ENCODE results near the gene ZNF669. TPM values are rescaled to one million over a fixed set of nuclear protein-coding genes. Genes with fewer than 3 reads are reported as not detected.

The ZNF669 gene
- total and polyA plus RNA-seq, 5 donors: 3.2 to 6.0 (median 4.4) TPM

DNA sequence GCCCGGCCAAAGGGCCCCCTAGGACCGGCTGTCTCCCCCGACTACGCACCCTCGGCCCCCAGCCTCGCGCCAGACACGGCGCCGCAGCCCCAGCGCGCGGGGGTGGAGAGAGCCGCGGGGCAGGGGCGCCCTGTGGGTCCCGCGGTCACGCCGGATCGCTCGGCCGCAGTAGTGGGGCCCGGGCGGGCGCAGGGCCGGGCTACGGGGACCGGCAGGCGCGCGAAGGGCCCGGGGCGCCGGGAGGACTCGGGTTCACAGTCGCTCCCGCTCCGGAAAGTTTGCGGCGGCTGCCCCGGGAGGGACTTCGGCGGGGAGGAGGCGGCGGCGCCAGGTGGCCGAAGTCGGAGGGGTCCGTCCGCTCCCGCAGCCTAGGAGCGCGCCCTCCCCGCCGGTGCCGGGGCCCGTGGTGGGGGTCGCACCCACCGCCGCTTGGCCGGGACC is 7.1 kb upstream of the ZNF669 start:
- H3K9me3 ChIP-seq (ENCODE audit: control insufficient read depth, low read length): no peaks in the 10 kb centered on the region
- no peaks in the 10 kb centered on the region for H3K27me3 ChIP-seq (ENCODE audit: control insufficient read depth, insufficient read depth)
- H3K4me1 ChIP-seq (ENCODE audit: control insufficient read depth, insufficient read depth, low read length): peaks cover 2% of the 10 kb centered on the region
- intact Hi-C loops (cut with DNase I): no loop called here
- peak in 2 of 3 donors; percentile 55 to 70 for DNase-seq
- H3K27ac ChIP-seq (ENCODE audit: low read length): peak overlapping the region; percentile 27
- peak; percentile 37 to 43 for ATAC-seq
- under 1% methylated on average over 62 of the region's 62 CpGs for WGBS
- H3K4me3 ChIP-seq (ENCODE audit: low read length): peak overlapping the region; percentile 75

DNA sequence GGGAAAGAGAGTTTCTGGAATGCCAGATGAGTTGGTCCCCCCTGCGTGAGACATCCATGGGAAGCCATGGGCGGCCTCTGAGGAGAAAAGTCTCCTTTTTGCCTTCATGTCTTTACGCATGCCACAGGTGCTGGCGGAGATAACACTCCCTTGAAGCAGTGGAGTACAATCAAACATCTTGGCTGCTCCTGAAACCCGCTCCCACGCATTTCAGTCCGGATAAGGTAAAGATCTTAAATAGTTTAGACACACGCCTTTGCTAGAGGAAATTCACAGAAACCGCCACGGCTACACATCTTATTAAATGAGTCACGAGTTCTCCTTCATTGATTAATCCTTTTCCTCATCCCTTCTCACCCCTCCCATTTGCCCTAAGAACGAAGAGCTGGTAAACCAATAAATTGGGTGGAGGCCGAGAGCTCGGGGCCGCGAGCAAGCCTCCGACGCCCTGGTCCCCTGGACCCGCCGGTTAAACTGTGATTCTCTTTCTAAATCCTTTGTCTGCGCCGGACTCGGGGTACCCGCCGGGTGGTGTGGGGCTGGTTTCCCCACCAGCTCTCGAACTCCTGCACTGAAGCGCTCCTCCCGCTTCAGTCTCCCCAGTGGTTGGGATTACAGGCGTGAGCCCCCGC is 6.6 kb upstream of the ZNF669 start:
- peak overlapping the region; percentile 27 for H3K27ac ChIP-seq (ENCODE audit: low read length)
- peak in 2 of 3 donors; percentile 20 to 21 for DNase-seq
- no peaks in the 10 kb centered on the region for H3K27me3 ChIP-seq (ENCODE audit: control insufficient read depth, insufficient read depth)
- no peaks in the 10 kb centered on the region for H3K9me3 ChIP-seq (ENCODE audit: control insufficient read depth, low read length)
- peak overlapping the region; percentile 75 for H3K4me3 ChIP-seq (ENCODE audit: low read length)
- intact Hi-C loops (cut with DNase I): no loop called here
- 16% methylated on average over 30 of the region's 30 CpGs for WGBS
- peaks cover 2% of the 10 kb centered on the region for H3K4me1 ChIP-seq (ENCODE audit: control insufficient read depth, insufficient read depth, low read length)
- no peak for ATAC-seq

DNA sequence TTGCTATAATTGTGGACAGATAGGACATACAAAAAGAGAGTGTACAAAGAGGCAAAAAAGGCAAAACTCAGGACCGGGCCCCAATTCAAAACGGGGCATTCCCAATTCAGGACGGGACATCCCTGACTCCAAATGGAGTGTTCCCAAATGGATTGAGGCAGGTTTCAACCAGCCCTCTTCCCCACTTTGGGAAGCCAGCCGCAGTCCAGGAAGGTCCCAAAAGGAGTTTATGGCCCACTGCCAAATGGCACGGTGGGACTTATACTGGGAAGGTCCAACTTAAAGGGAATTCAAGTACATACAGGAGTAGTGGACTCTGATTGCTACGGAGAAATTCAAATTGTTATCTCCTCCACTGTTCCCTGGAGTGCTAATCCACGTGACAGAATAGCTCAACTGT is 3.5 kb upstream of the ZNF669 start:
- Histone ChIP-seq H3K4me1 (ENCODE audit: control insufficient read depth, insufficient read depth, low read length) (peaks cover 2% of the 10 kb centered on the region), H3K27ac (ENCODE audit: low read length) (no peak overlapping the region), H3K4me3 (ENCODE audit: low read length) (no peak overlapping the region), H3K9me3 (ENCODE audit: control insufficient read depth, low read length) (no peaks in the 10 kb centered on the region), H3K27me3 (ENCODE audit: control insufficient read depth, insufficient read depth) (no peaks in the 10 kb centered on the region)
- DNase-seq (peak in 1 of 3 donors; percentile 26), ATAC-seq (no peak)
- WGBS: 88% methylated on average over 7 of the region's 7 CpGs
- intact Hi-C loops (cut with DNase I): no loop called here

DNA sequence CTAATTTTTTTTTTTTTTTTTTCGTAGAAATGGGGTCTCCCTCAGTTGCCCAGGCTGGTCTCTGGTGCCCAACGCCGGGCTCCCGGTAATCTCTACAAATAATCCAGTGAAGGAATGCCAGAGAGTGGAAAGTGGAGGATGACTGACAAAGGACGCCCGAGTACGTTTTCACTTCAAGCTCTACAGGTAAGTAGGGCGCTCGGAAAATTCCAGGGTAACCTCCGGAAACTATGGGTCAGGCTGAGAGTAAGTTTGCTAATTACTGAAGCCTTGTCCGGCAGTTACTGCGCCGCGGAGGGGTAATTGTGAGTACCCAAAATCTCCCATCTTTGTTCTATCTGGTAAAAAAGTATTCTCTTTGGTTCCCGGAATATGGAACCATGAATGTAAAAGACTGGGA is 1.8 kb upstream of the ZNF669 start:
- WGBS: 90% methylated on average over 15 of the region's 15 CpGs
- intact Hi-C loops (cut with DNase I): no loop called here
- Histone ChIP-seq H3K27ac (ENCODE audit: low read length) (no peak overlapping the region), H3K27me3 (ENCODE audit: control insufficient read depth, insufficient read depth) (no peaks in the 10 kb centered on the region), H3K4me3 (ENCODE audit: low read length) (no peak overlapping the region), H3K9me3 (ENCODE audit: control insufficient read depth, low read length) (no peaks in the 10 kb centered on the region), H3K4me1 (ENCODE audit: control insufficient read depth, insufficient read depth, low read length) (peaks cover 2% of the 10 kb centered on the region)
- DNase-seq (no peak), ATAC-seq (no peak)

DNA sequence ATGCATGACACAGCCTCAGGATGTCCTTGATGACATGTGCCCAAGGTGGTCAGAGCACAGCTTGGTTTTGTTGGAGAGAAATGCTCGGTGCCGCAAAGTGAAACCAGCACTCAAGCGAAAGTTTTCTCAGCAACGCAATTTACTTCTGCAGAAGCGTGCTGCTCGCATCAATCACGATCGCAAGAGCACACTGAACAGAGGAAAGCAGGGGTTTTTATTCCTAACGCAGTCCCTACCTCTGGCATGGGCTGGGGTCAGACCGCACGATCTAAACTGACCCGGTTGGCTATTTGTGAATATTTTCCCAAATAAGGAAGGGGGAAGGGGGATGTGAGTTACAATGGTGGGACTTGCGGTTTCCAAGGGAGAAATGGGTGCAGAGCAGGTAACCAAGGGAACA is 809 bp upstream of the ZNF669 start:
- H3K27ac ChIP-seq (ENCODE audit: low read length): no peak overlapping the region
- ATAC-seq: no peak
- H3K4me3 ChIP-seq (ENCODE audit: low read length): peak overlapping the region; percentile 95
- no peak for DNase-seq
- intact Hi-C loops (cut with DNase I): no loop called here
- H3K9me3 ChIP-seq (ENCODE audit: control insufficient read depth, low read length): no peaks in the 10 kb centered on the region
- no peaks in the 10 kb centered on the region for H3K27me3 ChIP-seq (ENCODE audit: control insufficient read depth, insufficient read depth)
- 80% methylated on average over 13 of the region's 13 CpGs for WGBS
- H3K4me1 ChIP-seq (ENCODE audit: control insufficient read depth, insufficient read depth, low read length): no peaks in the 10 kb centered on the region

DNA sequence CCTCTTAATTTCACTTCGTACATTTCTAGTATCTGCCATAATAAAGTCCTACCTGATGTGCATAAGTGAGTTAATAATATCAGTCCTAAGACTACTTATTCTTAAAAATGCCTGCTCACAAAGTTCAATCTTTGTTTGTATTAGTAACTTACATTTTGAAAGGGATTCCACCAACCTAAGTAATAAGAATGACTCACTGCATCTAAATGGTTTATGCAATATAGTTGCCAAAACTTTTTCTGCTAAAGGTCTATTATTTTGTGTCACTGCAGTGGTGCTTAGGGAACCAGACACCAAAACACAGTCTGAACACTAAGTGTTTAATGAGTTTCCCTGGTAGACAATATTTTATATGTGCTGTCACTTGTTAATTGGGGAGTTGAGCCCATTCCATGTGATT is 1.8 kb downstream of the ZNF669 start:
- no peaks in the 10 kb centered on the region for H3K27me3 ChIP-seq (ENCODE audit: control insufficient read depth, insufficient read depth)
- 92% methylated on average over 1 of the region's 1 CpG for WGBS
- H3K9me3 ChIP-seq (ENCODE audit: control insufficient read depth, low read length): no peaks in the 10 kb centered on the region
- DNase-seq: no peak
- no peak overlapping the region for H3K4me3 ChIP-seq (ENCODE audit: low read length)
- no peaks in the 10 kb centered on the region for H3K4me1 ChIP-seq (ENCODE audit: control insufficient read depth, insufficient read depth, low read length)
- ATAC-seq: no peak
- no peak overlapping the region for H3K27ac ChIP-seq (ENCODE audit: low read length)
- intact Hi-C loops (cut with DNase I): no loop called here

- 98% methylated on average over 9 of the region's 9 CpGs for WGBS
- no peaks in the 10 kb centered on the region for H3K4me1 ChIP-seq (ENCODE audit: control insufficient read depth, insufficient read depth, low read length)
- H3K27me3 ChIP-seq (ENCODE audit: control insufficient read depth, insufficient read depth): no peaks in the 10 kb centered on the region
- H3K9me3 ChIP-seq (ENCODE audit: control insufficient read depth, low read length): no peaks in the 10 kb centered on the region
- no peak overlapping the region for H3K27ac ChIP-seq (ENCODE audit: low read length)
- DNase-seq (no peak), ATAC-seq (no peak)
- H3K4me3 ChIP-seq (ENCODE audit: low read length): no peak overlapping the region
- intact Hi-C loops (cut with DNase I): no loop called here
Observed at GRCh38 chr1:247100676-247101279, 3.4 kb downstream of the ZNF669 start.

DNA sequence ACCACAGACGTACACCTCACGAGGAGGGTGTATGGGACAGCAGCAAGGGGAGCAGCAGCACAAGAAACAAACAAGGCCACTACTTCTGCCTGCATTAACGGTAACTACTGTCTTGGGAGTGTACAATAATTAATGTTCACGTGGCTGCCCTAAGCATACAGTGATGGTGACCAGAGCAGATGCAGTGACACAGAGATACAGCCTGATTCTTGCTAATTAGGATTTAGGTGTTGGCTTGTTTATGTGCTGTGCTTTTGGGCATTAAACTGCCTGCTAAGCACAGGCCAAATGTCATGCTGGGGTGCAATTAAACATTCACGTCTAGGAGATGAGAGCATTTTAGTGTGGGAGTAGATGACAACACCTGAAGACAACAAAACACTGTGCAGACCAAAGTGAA is 7.2 kb downstream of the ZNF669 start:
- 90% methylated on average over 5 of the region's 5 CpGs for WGBS
- Histone ChIP-seq H3K27me3 (ENCODE audit: control insufficient read depth, insufficient read depth) (no peaks in the 10 kb centered on the region), H3K9me3 (ENCODE audit: control insufficient read depth, low read length) (no peaks in the 10 kb centered on the region), H3K4me1 (ENCODE audit: control insufficient read depth, insufficient read depth, low read length) (no peaks in the 10 kb centered on the region), H3K27ac (ENCODE audit: low read length) (no peak overlapping the region), H3K4me3 (ENCODE audit: low read length) (no peak overlapping the region)
- no peak for DNase-seq
- intact Hi-C loops (cut with DNase I): no loop called here
- ATAC-seq: no peak

GRCh38 chr1:247096544-247096943 is 7.6 kb downstream of the ZNF669 start:
- H3K27me3 ChIP-seq (ENCODE audit: control insufficient read depth, insufficient read depth): no peaks in the 10 kb centered on the region
- 87% methylated on average over 5 of the region's 5 CpGs for WGBS
- no peak for ATAC-seq
- no peaks in the 10 kb centered on the region for H3K4me1 ChIP-seq (ENCODE audit: control insufficient read depth, insufficient read depth, low read length)
- H3K27ac ChIP-seq (ENCODE audit: low read length): no peak overlapping the region
- no peaks in the 10 kb centered on the region for H3K9me3 ChIP-seq (ENCODE audit: control insufficient read depth, low read length)
- intact Hi-C loops (cut with DNase I): no loop called here
- H3K4me3 ChIP-seq (ENCODE audit: low read length): no peak overlapping the region
- DNase-seq: no peak

DNA sequence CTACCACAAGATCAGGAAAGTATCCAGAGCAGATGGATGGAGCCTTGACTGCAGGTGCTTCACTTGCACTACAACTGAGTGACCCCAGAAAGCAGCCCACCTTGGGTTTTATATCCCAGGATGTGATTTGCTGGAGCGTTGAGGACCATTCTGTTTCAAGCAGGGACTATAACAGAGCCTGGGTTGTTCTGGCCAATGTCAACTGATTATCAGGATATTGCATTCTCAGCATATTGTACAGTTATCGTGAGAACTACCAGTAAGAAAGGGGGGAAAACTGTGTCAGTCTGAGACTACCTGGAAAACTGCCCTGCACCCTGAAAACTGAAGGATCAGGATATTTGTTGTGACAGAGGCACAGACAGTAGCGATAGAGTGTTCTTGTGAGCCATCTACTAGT is 8.0 kb downstream of the ZNF669 start:
- 94% methylated on average over 3 of the region's 3 CpGs for WGBS
- no peak for DNase-seq
- intact Hi-C loops (cut with DNase I): no loop called here
- Histone ChIP-seq H3K9me3 (ENCODE audit: control insufficient read depth, low read length) (no peaks in the 10 kb centered on the region), H3K27ac (ENCODE audit: low read length) (no peak overlapping the region), H3K27me3 (ENCODE audit: control insufficient read depth, insufficient read depth) (no peaks in the 10 kb centered on the region), H3K4me3 (ENCODE audit: low read length) (no peak overlapping the region), H3K4me1 (ENCODE audit: control insufficient read depth, insufficient read depth, low read length) (no peaks in the 10 kb centered on the region)
- ATAC-seq: no peak

DNA sequence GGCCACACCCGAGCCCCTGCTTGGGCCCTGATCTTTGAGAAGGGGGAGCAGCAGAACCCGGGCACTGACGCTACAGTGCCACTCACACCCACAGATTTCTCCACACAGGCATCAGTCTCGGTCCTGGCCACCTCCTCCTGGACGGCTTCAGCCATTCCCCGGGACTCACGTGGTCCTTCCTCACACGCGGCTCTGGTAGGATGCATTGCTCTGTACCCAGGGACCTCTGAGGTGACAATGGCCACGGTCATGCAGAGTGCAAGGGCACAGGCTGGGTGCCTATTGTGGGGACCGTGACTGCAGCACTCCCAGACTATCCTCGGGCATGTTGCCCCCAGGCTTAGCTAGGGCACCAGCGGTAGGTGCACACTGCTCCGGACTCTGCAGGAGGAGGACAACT is 13.7 kb downstream of the ZNF669 start:
- DNase-seq: no peak
- 76% methylated on average over 14 of the region's 14 CpGs for WGBS

More for the DNA sequence above, 13.7 kb downstream of the ZNF669 start:
- Histone ChIP-seq H3K9me3 (ENCODE audit: control insufficient read depth, low read length) (no peaks in the 10 kb centered on the region), H3K27me3 (ENCODE audit: control insufficient read depth, insufficient read depth) (no peaks in the 10 kb centered on the region), H3K4me3 (ENCODE audit: low read length) (no peak overlapping the region), H3K4me1 (ENCODE audit: control insufficient read depth, insufficient read depth, low read length) (no peaks in the 10 kb centered on the region), H3K27ac (ENCODE audit: low read length) (no peak overlapping the region)
- peak in 1 of 2 donors; percentile 13 for ATAC-seq
- intact Hi-C loops (cut with DNase I): no loop called here

Measured in right cardiac atrium (tissue), 5 donors.